Keratinocyte (primary cell): ENCODE measurements around the gene LRRFIP2. TPM values are rescaled to one million over a fixed set of nuclear protein-coding genes. Genes with fewer than 3 reads are reported as not detected.

ENCODE experiments used
- DNase-seq: peaks from one replicate; pipeline ENCODE4 v3.0.0-alpha.2; 2011; ENCODE audit warnings: low read depth, missing footprints, low spot score
- FAIRE-seq: peaks from 2 replicates; lab custom pipeline; 2011; peaks lifted over from hg19 to GRCh38; lab: Jason Lieb, UNC
- H2AFZ ChIP-seq: 2 replicates; pipeline ENCODE4 v1.6.0; 2012; ENCODE audit warnings: low read length, control low read depth, inconsistent platforms; ENCODE audit not compliant: control insufficient read depth
- H3K27ac ChIP-seq: 2 replicates; pipeline ENCODE4 v1.5.1; 2011; ENCODE audit warnings: low read length; ENCODE audit not compliant: control insufficient read depth, insufficient read depth
- H3K27me3 ChIP-seq: 3 replicates; pipeline ENCODE4 v1.6.0; 2011; ENCODE audit warnings: low read length; ENCODE audit not compliant: control insufficient read depth, insufficient read depth; ENCODE audit errors: extremely low read depth
- H3K36me3 ChIP-seq, 2 experiments: 2 replicates in 1 of 2; 3 replicates in 1 of 2; pipeline ENCODE4 v1.5.1; 2011; ENCODE audit warnings: low read length in 2 of 2, mild to moderate bottlenecking in 1 of 2; ENCODE audit not compliant: control insufficient read depth in 2 of 2, insufficient read depth in 2 of 2; ENCODE audit errors: extremely low read depth in 1 of 2
- H3K4me1 ChIP-seq: 3 replicates; pipeline ENCODE4 v1.5.1; 2011; ENCODE audit warnings: low read length; ENCODE audit not compliant: control insufficient read depth, insufficient read depth; ENCODE audit errors: extremely low read depth
- H3K4me2 ChIP-seq: 3 replicates; pipeline ENCODE4 v1.6.0; 2011; ENCODE audit warnings: low read depth, low read length; ENCODE audit not compliant: control insufficient read depth, insufficient read depth; ENCODE audit errors: extremely low read depth
- H3K4me3 ChIP-seq, 3 experiments: fragments of 200-600 bp in 1 of 3; sonication (generic) in 1 of 3; 2 replicates in 2 of 3; 3 replicates in 1 of 3; pipeline ENCODE4 v1.5.1; 2011 to 2016; ENCODE audit warnings: low read length in 3 of 3, mild to moderate bottlenecking in 3 of 3, control low read depth in 2 of 3, inconsistent platforms in 1 of 3, low read depth in 1 of 3, mixed read lengths in 1 of 3, mixed run types in 1 of 3, moderate library complexity in 1 of 3; ENCODE audit not compliant: control insufficient read depth in 2 of 3, insufficient read depth in 2 of 3; ENCODE audit errors: extremely low read depth in 1 of 3
- H3K79me2 ChIP-seq: 2 replicates; pipeline ENCODE4 v1.6.0; 2012; ENCODE audit warnings: low read length; ENCODE audit not compliant: control insufficient read depth, insufficient read depth
- H3K9ac ChIP-seq: 3 replicates; pipeline ENCODE4 v1.6.0; 2011; ENCODE audit warnings: low read length; ENCODE audit not compliant: control insufficient read depth, insufficient read depth; ENCODE audit errors: extremely low read depth
- H3K9me1 ChIP-seq: 3 replicates; pipeline ENCODE4 v1.6.0; 2011; ENCODE audit warnings: low read length; ENCODE audit not compliant: control insufficient read depth, insufficient read depth; ENCODE audit errors: extremely low read depth
- H3K9me3 ChIP-seq: 2 replicates; pipeline ENCODE4 v1.5.1; 2012; ENCODE audit warnings: low read depth, low read length; ENCODE audit not compliant: control insufficient read depth
- H4K20me1 ChIP-seq: 3 replicates; pipeline ENCODE4 v1.6.0; 2011; ENCODE audit warnings: low read length; ENCODE audit not compliant: control insufficient read depth, insufficient read depth; ENCODE audit errors: extremely low read depth
- CTCF ChIP-seq, 3 experiments: IDR thresholded peaks in 1 of 3; conservative IDR thresholded peaks in 1 of 3; optimal IDR thresholded peaks in 1 of 3; 2 replicates in 2 of 3; 3 replicates in 1 of 3; pipeline versions ENCODE3 to v1.5.1; 2011; ENCODE audit warnings: low read length in 3 of 3, mild to moderate bottlenecking in 3 of 3, moderate library complexity in 2 of 3, control low read depth in 1 of 3, inconsistent platforms in 1 of 3; ENCODE audit not compliant: insufficient read depth in 2 of 3; ENCODE audit errors: extremely low read depth in 1 of 3
- EZH2 ChIP-seq: IDR thresholded peaks from one replicate; pipeline ENCODE4 v1.6.1; 2012; ENCODE audit warnings: inconsistent platforms, mild to moderate bottlenecking, low read length, moderate library complexity
- dilution Hi-C: fragments of 300-500 bp; cut with MboI; formaldehyde crosslinking; loops from one replicate; pipeline ENCODE4 v1.7.0; 2020; ENCODE audit warnings: low sequenced_read_pairs; ENCODE audit not compliant: extremely low pct_ligation_motif_present
- polyA plus RNA-seq, 5 experiments: library from polyadenylated mRNA; depleted of rRNA in 3 of 5; stranded (reverse) in 3 of 5; stranded (forward) in 1 of 5; unstranded in 1 of 5; fragments of >200 nt; gene quantifications; 1 replicate in 1 of 5; 2 replicates in 3 of 5; 3 replicates in 1 of 5; pipeline versions ENCODE4 v1.2.1 to v1.2.3, GENCODE V29; 2011 to 2012; ENCODE audit warnings: missing spikeins in 2 of 5, low read depth in 1 of 5, low replicate concordance in 1 of 5

LRRFIP2 gene
- polyA plus RNA-seq, 1 donor (not counting 4 experiments of a cell fraction or from before 2014, with no cell fraction given) = 70.3 TPM

- Histone ChIP-seq H3K9me3 (no peaks in the 10 kb centered on the region), H4K20me1 (no peaks in the 10 kb centered on the region), H3K27me3 (no peaks in the 10 kb centered on the region), H3K79me2 (peaks cover 9% of the 10 kb centered on the region), H2AFZ (no peak overlapping the region), H3K4me3 (no peak overlapping the region), H3K4me1 (no peaks in the 10 kb centered on the region), H3K36me3 (peaks cover 3 to 7% of the 10 kb centered on the region in 2 experiments), H3K9ac (no peak overlapping the region), H3K9me1 (no peaks in the 10 kb centered on the region), H3K4me2 (no peak overlapping the region), H3K27ac (no peak overlapping the region)
- DNase-seq (no peak), FAIRE-seq (no peak)
- TF ChIP-seq CTCF (optimal IDR thresholded peaks at IDR 0.05 in 1 of 3, IDR thresholded peaks at IDR 0.05 in 1 of 3, conservative IDR thresholded peaks at IDR 0.05 in 1 of 3; ENCODE audit: extremely low read depth in 1 of 3, insufficient read depth in 2 of 3, low read length in 3 of 3) = no peak
- no peak for TF ChIP-seq EZH2
- dilution Hi-C loops = no loop called here
Observed at GRCh38 chr3:37086918-37087317, 87.5 kb downstream of the LRRFIP2 start.

- H3K36me3 ChIP-seq = peaks cover 1 to 7% of the 10 kb centered on the region in 2 experiments
- DNase-seq = no peak
- peaks cover 12% of the 10 kb centered on the region for H3K79me2 ChIP-seq
- no peak overlapping the region for H3K9ac ChIP-seq
- TF ChIP-seq EZH2 = no peak
- no peak for TF ChIP-seq CTCF (optimal IDR thresholded peaks at IDR 0.05 in 1 of 3, IDR thresholded peaks at IDR 0.05 in 1 of 3, conservative IDR thresholded peaks at IDR 0.05 in 1 of 3; ENCODE audit: extremely low read depth in 1 of 3, insufficient read depth in 2 of 3, low read length in 3 of 3)
- no peaks in the 10 kb centered on the region for H3K4me1 ChIP-seq
- H3K4me2 ChIP-seq = no peak overlapping the region
- H3K9me1 ChIP-seq = no peaks in the 10 kb centered on the region
- dilution Hi-C loops = no loop called here
- no peak overlapping the region for H3K27ac ChIP-seq
- H2AFZ ChIP-seq = no peak overlapping the region
- FAIRE-seq = no peak
- H3K9me3 ChIP-seq = no peaks in the 10 kb centered on the region
- no peaks in the 10 kb centered on the region for H3K27me3 ChIP-seq
- H4K20me1 ChIP-seq = no peaks in the 10 kb centered on the region
- H3K4me3 ChIP-seq = no peak overlapping the region
Observed at GRCh38 chr3:37082317-37082716, 92.1 kb downstream of the LRRFIP2 start.
